HG03460 (cell line): ENCODE results near the gene CHRM4.

Experiments
- ATAC-seq: cut with Tn5 transposase; IDR thresholded peaks from one replicate; pipeline ENCODE4 v1.9.1; 2021; ENCODE audit not compliant: unreplicated experiment

CHRM4 gene

DNA sequence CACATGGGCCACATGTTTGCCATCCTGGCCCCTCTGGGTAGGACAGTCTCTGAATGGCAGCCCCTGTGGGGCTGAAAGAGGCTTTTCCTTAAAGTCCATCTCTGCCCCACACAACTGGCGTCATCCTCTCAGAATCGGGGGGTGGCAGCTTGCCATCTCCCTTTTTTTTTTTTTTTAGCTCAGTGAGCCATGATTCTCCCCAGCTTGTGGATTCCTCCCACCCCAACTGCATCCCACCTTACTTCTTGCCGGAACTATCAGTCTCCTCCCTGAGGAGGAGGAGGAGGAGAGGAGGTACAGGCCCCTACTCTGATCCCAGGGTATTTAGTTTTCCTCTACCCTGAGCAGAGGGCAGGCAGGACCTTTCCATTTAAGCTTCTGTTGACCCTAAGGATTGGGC is 40.9 kb downstream of the CHRM4 start:
- no peak for ATAC-seq

DNA sequence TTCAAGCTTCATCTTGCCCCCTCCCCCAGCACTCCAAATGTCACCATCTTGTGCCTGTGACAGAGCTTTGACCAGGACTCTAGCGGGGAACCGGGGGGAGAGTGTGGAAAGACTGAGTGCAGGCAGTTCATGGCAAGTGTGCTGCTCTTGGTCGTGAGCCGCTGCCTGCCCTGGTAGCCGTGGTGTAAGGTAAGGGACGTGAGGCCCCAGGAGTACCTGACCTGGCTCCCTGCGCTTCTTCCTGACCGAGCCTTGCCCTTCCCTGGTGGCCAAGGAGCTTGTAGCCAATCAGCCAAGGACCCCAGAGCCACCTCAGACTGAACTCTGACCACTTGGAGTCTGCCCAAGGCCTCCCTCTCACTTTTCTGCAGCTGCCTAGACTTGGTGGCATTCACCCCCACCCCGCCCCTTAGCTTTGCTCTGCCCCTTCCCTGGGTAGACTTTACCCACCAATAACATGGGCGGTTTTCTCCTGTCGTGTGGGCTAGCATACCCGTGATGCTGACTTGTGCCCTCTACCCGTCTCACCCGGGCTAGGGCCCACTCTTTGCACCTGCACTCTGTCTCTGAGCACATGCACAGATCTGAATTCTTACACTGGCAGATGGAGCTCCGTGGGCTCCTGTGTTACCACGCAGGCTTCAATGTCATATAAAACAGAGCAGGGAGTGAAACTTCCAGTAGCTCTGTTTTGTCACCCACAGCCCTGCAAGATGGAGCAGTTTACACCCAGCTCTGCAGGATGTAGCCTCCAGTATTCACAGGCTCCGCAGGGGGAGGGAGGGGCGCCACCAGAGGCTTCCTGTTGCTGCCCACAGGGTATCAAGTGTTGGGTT is 42.8 kb downstream of the CHRM4 start:
- ATAC-seq, result no peak

DNA sequence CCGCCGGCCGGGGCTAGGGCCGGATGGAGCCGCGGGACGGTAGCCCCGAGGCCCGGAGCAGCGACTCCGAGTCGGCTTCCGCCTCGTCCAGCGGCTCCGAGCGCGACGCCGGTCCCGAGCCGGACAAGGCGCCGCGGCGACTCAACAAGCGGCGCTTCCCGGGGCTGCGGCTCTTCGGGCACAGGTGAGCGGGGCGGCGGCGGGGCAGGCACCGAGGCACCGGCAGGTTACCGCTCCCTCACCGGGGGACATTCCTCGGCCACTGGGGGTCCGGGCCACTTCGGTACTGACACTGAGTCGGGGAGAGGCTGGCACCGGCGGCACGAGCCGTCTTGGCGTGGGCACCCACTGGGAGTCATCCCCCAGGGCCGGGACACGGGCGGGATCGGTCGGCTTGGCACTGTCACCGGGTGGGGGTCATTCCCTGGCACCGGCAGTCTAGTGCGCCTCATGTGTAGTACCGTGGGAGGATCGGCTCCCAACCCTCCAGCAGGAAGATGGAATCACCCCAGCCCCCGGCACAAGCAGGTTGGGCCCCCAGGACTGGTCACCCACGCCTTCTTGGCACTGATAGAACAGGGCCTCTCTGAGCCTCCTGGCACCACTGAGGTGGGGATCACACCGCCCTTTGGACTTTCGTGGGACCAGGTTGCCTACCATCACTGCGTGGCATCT is 43.8 kb downstream of the CHRM4 start:
- peak; percentile 11 for ATAC-seq

DNA sequence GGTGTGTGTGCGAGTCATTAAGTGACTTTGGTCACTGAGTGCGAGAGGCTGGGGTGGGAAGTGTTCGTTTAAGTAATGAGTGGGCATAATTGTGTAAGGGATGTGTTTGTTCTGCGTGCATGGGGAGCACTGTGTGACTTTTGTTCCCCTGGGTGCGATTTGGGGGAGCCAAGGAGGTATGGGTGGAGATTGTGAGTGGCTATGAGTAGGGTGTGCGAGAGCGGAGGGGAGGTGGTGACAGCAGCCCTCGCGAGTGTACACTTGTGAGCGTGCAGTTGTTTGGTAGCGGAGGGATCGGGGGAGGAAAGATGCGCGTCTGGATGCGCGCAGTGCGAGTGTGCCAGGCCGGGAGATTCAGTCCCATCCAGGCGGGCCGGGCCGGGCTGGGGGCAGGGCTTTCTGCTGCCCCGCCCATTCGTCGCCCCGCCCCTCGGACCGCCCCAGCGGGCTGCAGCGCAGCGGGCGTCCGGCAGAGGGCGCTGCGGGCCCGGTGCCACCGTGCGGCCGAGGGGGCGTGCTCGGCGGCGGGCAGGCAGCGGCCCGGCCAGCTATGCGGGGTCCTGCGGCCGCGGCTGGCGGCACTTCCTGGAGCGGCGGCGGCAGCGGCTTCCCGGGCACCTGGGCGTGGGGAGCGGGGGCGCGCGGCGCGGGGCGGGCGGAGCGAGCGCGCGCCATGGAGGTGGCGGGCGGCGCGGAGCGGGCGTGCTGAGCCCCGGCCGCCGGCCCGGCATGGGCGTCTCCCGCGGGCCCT is 44.5 kb downstream of the CHRM4 start, which contains the start of gene DGKZ:
TSS of gene DGKZ (plus strand) at position 578 of the 751 bp plus-strand sequence. CDS start 197 bp downstream, outside the sequence.
- peak; percentile 54 for ATAC-seq

DNA sequence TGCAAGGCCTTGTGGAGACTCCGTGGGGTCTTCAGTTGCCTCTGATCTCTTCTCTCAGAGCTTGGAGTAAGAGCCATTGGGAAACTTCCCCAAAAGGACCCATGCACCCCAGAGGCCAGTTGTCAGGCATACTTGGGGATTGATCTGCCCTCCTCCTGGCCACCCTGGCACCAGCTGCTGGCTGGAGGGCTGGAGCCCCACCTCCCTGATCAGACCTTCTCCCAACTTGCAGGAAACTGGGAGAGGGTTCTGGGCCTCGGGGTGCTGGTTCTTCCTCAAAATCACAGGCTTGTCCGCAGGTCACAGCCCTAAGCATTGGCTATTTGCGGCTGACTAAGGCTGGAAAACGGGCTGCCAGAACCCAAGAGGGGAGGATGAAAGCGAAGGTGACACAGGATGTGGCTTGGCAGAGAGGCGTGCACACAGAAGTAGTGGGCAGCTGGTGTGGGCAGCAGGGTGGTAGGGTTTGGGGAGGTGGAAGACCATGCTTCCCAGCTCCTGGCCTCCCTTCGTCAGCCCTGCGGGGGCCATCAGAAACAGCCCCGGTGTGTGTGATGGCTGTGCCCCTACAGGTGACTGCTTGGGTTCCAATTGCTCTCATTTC is 45.6 kb downstream of the CHRM4 start:
- no peak for ATAC-seq

DNA sequence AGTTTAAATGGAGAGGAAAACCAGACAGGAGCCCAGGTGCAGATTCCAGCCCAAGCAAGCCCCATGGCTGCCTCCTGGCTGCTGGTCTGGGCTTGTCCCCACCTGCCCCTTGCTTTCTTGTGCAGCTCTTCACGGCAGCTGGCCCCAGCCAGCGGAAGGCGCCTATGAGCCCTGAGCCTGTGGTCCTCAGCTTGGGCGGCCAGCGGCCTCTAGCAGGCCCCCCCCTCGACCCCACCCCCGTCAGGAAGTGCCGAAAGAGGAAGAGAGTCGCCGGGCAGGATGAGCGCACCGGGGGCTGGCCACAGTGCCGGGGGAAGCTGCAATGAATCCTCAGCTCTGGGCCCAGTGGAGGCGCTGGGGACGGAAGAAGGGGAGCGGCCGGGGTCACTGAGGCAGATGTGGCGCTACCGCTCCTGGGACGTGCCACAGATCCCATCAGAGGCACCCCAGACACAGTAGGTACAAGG is 46.4 kb downstream of the CHRM4 start:
- ATAC-seq, result no peak

DNA sequence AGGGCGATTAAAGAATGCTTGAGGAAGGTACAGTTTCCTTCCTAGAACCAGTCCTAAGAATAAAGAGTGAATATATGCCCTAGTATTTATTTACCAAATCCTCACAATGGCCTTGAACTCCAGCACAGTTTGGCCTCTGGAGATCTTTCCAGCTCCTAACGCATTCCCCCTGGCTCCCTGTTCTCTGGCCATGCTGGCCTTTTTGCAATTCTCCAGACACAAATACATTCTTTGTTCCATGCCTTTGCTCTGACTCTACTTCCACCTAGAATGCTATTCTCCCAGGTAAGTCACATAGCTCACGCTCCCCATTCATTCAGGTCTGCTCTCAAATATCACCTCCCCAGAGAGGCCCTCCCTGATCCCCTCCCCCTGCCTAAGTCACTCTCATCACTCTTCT is 48.1 kb downstream of the CHRM4 start:
- ATAC-seq, result no peak

DNA sequence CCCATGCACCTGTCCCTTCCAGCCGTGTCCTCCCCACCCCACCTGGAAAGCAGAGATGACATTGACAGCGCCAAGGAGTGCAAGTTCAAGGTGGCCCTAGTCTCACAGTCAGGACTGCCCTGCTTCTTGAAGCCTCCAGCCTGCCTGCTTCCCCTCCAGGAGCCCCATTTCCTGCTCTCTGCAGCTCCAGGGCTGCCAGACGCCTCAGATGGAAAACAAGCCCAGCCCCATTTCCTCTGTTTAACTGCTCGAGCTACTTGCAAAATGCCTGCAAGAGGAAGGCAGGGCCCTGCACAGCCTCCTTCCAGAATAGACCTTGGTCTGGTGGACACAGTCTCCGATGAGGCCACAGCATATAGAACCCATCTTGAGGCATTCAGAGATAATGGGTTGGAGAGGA is 49.3 kb downstream of the CHRM4 start:
- no peak for ATAC-seq

DNA sequence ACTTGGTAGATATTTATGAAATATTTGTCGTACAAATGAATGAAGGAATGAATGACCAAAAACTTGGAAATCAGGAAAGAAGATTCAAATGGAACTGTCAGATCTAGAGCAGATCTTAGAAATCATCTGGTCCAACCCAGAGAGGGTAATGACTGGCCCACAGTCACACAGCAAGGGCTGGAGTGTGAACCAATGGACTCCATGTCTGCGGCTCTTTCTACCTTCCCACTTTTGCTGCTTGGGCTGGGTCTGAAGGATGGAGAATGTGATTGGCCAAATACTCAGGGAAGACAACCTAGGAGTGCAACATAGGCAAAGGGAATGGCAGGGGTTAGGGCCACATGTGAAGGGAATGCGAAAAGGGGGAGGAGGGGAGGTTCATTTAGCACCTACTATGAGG is 50.1 kb downstream of the CHRM4 start:
- ATAC-seq, result no peak

DNA sequence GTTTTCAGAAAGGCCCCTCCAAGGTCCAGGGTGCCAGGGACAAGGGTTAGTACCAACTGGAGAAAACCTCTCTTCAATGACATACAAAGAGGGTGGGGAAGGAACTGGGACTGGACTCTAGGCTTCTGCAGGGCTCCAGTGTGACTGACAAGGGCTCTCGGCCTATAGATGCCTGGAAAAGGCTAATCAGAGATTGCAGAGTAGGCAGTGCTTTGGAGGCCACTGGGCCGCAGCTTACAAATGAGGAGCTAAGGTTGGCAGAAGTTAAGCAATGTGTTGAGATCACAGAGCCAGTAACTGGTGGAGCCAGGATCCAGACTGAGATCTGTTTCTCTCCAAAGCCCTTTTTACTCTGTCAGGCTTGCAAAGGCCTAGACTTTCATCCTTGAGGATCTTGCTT is 51.8 kb downstream of the CHRM4 start:
- ATAC-seq, result no peak

DNA sequence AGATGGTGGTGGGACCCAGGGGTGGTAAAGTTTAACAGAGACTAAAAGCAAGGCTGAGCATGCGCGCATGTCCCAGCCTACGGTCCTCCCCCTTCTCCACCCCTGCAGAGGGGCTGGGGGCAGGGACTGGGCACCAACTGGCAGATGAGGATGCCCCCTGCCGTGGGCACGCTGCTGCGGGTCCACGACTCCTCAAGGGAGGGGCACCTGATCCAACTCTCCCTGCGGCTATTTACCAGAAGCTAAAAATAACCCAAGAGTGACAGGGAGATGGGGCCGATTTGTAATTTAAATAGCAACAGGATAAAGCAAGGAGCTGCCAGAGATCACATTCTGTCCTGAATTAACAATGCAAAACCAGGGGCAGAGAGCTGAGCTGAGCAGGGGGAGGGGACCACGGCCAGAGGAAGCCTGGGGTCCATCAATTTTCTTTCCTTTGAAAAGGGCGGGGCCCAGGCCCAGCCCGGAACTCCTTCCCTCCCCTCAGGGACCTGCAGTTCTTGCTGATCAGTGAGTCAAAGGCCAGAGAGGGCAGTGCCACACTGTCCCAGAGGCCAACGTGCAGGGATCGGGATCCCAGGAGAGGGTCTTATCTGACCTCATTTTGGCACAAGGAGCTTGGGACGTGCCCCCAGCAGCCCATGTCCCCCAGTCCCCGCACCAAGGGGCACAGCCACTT is 52.4 kb downstream of the CHRM4 start:
- no peak for ATAC-seq

DNA sequence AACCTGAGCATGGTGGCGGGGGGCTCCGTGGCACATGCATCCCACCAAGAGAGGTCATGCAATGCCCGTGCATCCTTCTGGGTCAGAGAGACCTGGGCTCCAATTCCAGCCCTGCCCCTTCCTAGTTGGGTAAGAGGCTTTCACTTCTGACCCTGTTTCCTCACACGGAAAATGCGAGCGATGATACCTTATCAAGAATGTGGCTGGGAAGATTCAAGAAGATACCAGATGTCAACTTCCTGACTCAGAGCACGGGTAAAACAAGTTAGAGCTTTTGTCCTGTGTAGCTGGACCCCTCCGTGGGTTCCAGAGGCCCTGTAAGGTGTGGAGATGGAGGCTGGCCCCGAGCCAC is 53.0 kb downstream of the CHRM4 start:
- ATAC-seq, result no peak

DNA sequence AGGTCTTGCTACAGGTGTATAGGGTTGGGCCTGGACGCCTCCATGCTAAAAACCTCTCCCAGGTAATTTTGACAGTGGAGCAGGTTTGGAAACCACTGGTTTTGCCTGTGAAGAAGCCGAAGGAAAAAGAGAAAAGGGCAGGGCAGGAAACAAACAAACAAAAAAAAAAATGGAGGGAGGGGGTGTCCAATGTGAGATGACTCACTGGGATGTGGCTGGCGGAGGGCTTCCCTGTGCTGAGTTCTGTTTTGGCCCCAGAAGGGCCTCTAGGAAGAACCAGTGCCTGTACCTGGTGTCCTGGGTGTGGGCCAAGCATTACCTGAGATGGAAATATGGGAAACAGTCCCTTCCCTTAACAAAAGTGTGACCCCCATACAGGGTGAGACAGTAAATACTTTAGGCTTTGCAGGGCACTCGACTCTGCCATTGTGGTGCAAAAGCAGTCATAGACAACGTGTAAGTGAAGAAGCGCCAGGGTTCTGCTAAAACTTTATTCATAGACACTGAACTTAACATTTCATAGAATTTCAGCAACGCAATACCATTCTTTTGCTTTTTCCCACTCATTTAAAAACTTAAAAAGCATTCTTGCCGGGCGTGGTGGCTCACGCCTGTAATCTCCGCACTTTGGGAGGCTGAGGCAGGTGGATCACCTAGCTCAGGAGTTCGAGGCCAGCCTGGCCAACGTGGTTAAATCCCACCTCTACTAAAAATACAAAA is 53.8 kb downstream of the CHRM4 start:
- ATAC-seq, result no peak

DNA sequence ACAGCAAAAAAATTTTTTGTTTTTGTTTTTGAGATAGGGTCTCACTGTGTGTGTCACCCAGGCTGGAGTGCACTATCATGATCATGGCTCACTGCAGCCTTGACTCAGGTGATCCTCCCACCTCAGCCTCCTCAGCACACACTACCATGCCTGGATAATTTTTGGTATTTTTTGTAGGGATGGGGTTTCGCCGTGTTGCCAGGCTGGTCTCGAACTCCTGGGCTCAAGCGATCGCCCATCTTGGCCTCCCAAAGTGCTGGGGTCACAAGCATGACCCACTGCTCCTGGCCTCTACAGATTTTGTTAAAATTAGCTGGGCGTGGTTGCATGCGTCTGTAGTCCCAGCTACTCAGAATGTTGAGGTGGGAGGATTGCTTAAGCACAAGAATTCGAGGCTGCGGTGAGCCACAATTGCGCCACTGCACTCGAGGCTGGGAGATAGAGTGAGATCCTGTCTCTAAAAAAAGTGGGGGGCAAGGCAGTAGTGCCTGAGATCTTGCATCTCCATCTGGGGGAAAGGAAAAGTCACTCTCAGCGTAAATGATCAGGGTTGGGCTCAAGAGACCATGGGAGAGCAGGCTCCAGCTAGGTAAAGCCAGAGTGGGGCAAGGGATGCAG is 54.9 kb downstream of the CHRM4 start:
- ATAC-seq, result no peak

DNA sequence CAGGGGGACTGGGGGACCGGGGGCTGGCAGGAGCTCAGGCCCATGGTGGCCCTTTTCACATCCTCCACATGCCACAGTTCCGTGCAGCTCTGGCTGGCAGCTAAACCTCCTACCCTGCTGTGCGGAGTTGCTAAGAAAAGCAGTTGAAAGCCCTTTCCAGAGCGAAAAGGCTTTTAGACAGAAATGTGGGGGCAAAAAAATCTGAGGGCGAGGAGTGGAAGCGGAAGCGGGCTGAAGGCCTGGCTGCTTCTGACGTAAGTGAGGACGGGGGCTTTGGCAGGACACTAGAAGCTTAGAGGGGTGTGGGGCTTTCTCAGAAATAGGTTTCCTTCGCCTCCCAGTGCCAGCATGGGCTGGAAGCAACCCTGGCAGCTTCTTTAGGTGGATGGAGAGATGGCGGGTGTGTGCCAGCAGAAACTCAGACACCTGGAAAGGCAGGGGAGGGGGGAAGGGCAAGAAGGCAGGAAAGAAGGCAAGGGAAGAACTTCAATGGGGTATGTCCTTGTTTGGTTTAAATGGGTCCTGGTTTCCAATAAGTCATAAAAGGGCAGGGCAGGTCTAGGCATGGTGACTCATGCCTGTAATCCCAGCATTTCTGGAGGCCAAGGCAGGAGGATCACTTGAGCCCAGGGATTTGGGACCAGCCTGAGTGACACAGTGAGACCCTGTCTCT is 55.5 kb downstream of the CHRM4 start:
- ATAC-seq, result no peak

DNA sequence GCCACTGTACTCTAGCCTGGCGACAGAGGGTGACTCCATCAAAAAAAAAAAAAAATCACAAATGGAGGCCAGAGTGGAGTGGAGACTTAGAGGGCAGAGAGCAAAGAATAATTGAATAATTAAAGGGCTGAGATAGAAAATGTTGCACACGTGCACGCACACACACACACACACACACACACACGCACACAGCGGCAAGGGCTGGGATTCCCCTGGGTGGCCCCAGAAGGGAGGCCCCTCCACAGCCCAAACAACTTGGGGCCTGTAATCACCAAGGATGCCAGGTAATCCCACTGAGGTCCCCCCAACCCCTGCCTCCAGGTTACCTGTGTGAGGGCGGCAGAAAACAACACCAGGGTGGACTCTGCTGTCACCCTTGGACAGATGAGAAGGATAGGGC is 56.3 kb downstream of the CHRM4 start:
- ATAC-seq, result no peak

DNA sequence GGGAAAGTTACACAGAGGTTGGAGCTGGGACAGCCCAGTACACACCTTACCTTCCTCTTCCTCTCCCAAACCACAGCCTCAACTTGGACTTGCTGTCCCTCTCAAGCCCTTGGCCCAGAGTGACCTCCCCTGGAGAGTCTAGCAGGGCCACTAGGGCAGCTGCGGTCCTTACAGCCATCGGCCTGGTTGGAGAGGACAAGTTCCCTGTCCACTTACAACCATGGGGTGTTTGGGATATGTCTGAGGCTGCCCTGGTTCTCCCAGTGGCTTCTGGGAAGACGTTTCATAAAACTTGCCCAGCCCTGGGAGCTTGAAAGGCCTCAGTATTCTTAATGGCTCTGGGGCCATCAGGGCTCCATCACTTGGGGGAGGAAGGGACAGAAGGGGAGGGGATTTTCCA is 57.4 kb downstream of the CHRM4 start:
- no peak for ATAC-seq
